Body of pancreas (tissue), 4 donors: ENCODE data around the gene IFITM10. TPM values are rescaled to one million over a fixed set of nuclear protein-coding genes. Genes with fewer than 3 reads are reported as not detected.

Experiments
- ATAC-seq: fragments of 150-250 bp; one replicate; pipeline ENCODE4 v1.9.1; 2016
- DNase-seq, 4 donors: peaks; one replicate each; pipeline ENCODE4 v3.0.0-alpha.2; 2019
- H3K27ac ChIP-seq, 4 donors: fragments of 200-600 bp; sonication (generic); 1 replicate in 3 of 4; 2 replicates in 1 of 4; pipeline versions ENCODE4 v1.5.1 to v1.6.1; 2016 to 2019; ENCODE audit warnings: mild to moderate bottlenecking in 1 of 4, mixed read lengths in 1 of 4, moderate library complexity in 1 of 4
- H3K27me3 ChIP-seq, 2 donors: fragments of 200-600 bp; sonication (generic); one replicate each; pipeline ENCODE4 v1.6.0; 2016; ENCODE audit warnings: mild to moderate bottlenecking in 1 of 2
- H3K36me3 ChIP-seq, 2 donors: fragments of 200-600 bp; sonication (generic); replicated peaks in 1 of 2; 2 replicates each; pipeline ENCODE4 v1.5.1; 2016; ENCODE audit warnings: low read depth in 2 of 2; ENCODE audit not compliant: insufficient read depth in 1 of 2
- H3K4me1 ChIP-seq: fragments of 200-600 bp; sonication (generic); one replicate; pipeline ENCODE4 v1.6.0; 2016
- H3K4me3 ChIP-seq, 2 donors: fragments of 200-600 bp; sonication (generic); 1 replicate in 1 of 2; 2 replicates in 1 of 2; pipeline ENCODE4 v1.5.1; 2016 to 2019
- H3K9me3 ChIP-seq, 3 donors: fragments of 200-600 bp; sonication (generic); 1 replicate in 2 of 3; 2 replicates in 1 of 3; pipeline ENCODE4 v1.5.1; 2016
- CTCF ChIP-seq, 7 experiments: fragments of 450-650 bp in 4 of 7; fragments of 200-600 bp in 3 of 7; sonication (generic) in 3 of 7; IDR thresholded peaks; one replicate each; pipeline ENCODE4 v1.5.1; 2016 to 2019; ENCODE audit warnings: antibody characterized with exemption in 7 of 7
- POLR2A ChIP-seq, 3 donors: fragments of 450-650 bp; IDR thresholded peaks; one replicate each; pipeline ENCODE4 v1.6.1; 2016; ENCODE audit warnings: antibody characterized with exemption in 3 of 3, mild to moderate bottlenecking in 2 of 3
- WGBS, 2 donors: methylation state at CpG; one replicate each; pipeline ENCODE4 v1.1.5; 2017; 5-methylcytosine and 5-hydroxymethylcytosine counted together
- intact Hi-C: fragments of 100-400 bp; cut with DNase I; formaldehyde crosslinking; loops from one replicate; pipeline ENCODE4 v1.15.1; 2023
- total RNA-seq, 2 donors: library from RNA; depleted of rRNA; stranded (reverse); fragments of >200 nt; gene quantifications; one replicate each; pipeline ENCODE4 v1.1.0, GENCODE V29; 2016

The IFITM10 gene
- total RNA-seq, 2 donors from 2014 or later: 0.26 TPM; not detected in 1

- no peak for TF ChIP-seq CTCF (IDR thresholded peaks at IDR 0.05)
- TF ChIP-seq POLR2A (IDR thresholded peaks at IDR 0.05): no peak
- no peak overlapping the region for H3K4me3 ChIP-seq
- H3K27ac ChIP-seq: no peak overlapping the region
- DNase-seq (peak in 1 of 4 donors; percentile 4), ATAC-seq (no peak)
- peaks cover 3% of the 10 kb centered on the region for H3K4me1 ChIP-seq
- H3K36me3 ChIP-seq: no peaks in the 10 kb centered on the region
- H3K9me3 ChIP-seq: no peaks in the 10 kb centered on the region
- H3K27me3 ChIP-seq: no peaks in the 10 kb centered on the region
- 80% methylated on average over 11 to 12 of the region's 12 CpGs for WGBS, 2 donors
- intact Hi-C loops: no loop called here
Measured at GRCh38 chr11:1774886-1775285, 24.5 kb upstream of the IFITM10 start.

DNA sequence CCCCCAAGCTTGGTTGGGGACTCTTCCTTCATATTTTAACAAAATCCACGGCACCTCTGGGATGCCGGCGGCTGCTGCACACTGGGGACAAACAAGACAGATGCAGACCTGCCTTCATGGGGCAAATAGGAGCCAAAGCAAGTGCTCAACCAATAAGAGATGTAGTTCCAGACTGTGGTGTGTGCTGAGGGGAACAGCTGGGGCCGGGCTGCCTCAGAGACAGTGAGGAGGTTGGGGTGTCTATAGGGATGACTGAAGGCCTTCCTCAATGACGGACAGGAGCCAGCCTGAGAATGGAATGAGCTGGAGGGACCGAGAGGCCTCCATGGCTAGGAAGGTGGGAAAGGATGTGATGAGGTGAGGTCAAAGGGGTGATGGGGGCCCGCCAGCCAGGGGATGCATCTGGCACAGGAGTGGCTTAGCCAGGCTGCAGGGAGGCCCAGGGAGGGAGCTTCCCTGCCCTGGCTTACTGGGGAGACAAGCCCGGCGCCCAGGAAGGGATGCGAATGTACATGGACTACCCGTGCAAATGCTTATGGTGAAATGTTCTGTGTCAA is 23.7 kb upstream of the IFITM10 start:
- no peaks in the 10 kb centered on the region for H3K36me3 ChIP-seq
- H3K4me3 ChIP-seq: no peak overlapping the region
- H3K9me3 ChIP-seq: no peaks in the 10 kb centered on the region
- WGBS, 2 donors: 83 to 88% methylated on average over 11 of the region's 11 CpGs
- intact Hi-C loops: no loop called here
- ATAC-seq (no peak), DNase-seq (no peak)
- TF ChIP-seq CTCF (IDR thresholded peaks at IDR 0.05) (no peak), POLR2A (IDR thresholded peaks at IDR 0.05) (no peak)
- H3K27me3 ChIP-seq: no peaks in the 10 kb centered on the region
- no peak overlapping the region for H3K27ac ChIP-seq
- peaks cover 3% of the 10 kb centered on the region for H3K4me1 ChIP-seq

DNA sequence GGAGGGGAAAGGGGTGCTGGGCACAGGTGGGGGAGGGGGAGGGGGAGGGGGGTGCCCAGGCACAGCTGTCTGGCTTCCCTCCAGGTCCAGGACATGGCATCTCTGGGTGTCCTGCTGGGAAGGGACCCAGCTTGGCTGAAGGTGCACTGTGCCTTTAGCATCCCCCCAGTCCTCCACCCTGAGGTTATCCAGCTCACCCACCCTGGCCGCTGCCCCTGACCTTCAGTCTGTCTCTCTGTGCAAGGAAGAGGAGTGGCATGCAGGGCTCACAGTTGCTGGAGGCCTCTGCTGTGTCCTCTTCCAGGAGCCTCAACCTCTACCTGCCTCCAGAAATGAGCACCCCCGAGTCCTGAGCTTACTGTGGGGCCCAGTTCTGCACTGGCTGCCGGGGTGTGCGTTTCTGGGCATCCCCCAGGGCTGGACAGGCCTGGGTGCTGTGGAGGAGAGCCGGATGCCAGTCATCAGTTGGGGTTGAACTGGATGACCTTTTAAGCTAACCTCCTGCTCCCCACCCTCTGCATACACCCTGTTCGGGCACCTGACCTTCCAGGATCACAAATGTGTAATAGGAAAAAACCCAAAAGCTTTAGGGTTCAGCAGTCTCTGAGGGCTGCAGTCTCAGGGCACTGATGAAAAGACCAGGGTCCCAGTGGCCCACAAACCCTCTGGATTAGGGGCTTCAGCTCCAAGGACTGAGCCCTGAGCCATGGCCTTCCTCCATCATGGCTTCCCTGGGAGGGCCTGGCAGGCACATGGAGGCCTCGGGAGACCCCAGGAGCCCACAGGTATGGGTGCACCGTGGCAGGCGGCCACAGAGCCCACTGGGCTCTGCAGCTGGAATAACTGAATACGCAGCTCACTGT is 23.0 kb upstream of the IFITM10 start:
- intact Hi-C loops: no loop called here
- TF ChIP-seq CTCF (IDR thresholded peaks at IDR 0.05) (no peak), POLR2A (IDR thresholded peaks at IDR 0.05) (no peak)
- Histone ChIP-seq H3K27ac (no peak overlapping the region), H3K9me3 (no peaks in the 10 kb centered on the region), H3K27me3 (no peaks in the 10 kb centered on the region), H3K4me1 (peaks cover 3% of the 10 kb centered on the region), H3K36me3 (no peaks in the 10 kb centered on the region), H3K4me3 (no peak overlapping the region)
- 59 to 78% methylated on average over 7 to 10 of the region's 10 CpGs for WGBS, 2 donors
- DNase-seq (peak in 1 of 4 donors; percentile 10), ATAC-seq (no peak)

DNA sequence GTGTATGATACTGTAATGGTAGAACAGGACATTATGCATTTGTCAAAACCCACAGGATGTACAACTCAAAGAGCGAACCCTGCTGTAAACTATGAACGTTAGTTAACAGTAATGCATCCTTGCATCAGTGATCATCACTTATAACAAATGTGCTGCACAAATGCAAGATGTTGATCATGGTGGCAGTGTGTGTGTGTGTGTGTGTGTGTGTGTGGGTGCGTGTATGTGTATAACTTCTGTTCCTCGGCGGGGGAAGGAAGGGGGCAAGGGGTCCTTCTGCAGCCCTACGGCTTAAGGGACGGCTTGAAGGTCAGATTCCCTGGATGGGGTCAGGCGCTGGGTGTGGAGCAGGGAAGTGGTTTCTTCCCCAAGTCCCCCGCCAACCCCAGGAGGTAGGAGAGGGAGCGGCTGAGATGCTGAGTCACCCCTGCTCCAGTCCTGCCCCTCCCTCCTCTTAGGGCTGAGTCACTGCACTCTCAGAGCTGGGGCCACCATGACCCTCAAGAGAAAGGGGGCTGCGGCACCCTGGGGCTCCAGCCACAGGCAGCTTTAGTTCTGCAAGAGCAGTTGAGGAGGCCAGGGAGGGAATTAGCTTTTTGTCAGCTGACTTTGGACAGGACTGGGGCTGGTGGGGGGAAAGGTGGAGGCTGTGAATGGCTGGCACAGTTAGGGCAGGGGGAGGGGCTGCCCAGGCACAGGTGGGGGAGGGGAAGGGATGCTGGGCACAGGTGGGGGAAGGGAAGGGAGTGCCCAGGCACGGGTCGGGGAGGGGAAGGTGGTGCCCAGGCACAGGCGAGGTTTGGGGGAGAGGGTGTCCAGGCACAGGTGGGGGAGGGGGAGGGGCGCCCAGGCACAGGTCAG is 22.1 kb upstream of the IFITM10 start:
- peaks cover 3% of the 10 kb centered on the region for H3K4me1 ChIP-seq
- no peaks in the 10 kb centered on the region for H3K36me3 ChIP-seq
- H3K27ac ChIP-seq: peak overlapping the region in 1 of 4 donors; percentile 62
- intact Hi-C loops: no loop called here
- no peaks in the 10 kb centered on the region for H3K27me3 ChIP-seq
- no peak overlapping the region for H3K4me3 ChIP-seq
- DNase-seq (peak in 3 of 4 donors; percentile 41 to 60 (median 50)), ATAC-seq (peak; percentile 74)
- 34 to 39% methylated on average over 7 to 13 of the region's 15 CpGs for WGBS, 2 donors
- TF ChIP-seq CTCF (IDR thresholded peaks at IDR 0.05) (no peak), POLR2A (IDR thresholded peaks at IDR 0.05) (no peak)
- no peaks in the 10 kb centered on the region for H3K9me3 ChIP-seq
